K562 (cell line): ENCODE measurements around the gene EWSR1. TPM values are rescaled to one million over a fixed set of nuclear protein-coding genes. Genes with fewer than 3 reads are reported as not detected.
A peak's percentile ranks its signal among the peaks of the same experiment; 100 is the strongest.

Experiments
- ATAC-seq: fragments of 200-7000 bp; cut with Tn5 transposase; 3 replicates; pipeline ENCODE4 v1.9.1; 2020; ENCODE audit warnings: moderate library complexity
- BruUV-seq: library from RNA; stranded (reverse); fragments of 400-500 nt; replicated peaks from 2 replicates; lab custom pipeline; 2021; lab: Mats Ljungman, UMichigan
- CTCF ChIA-PET: fragments of 300-600 bp; formaldehyde crosslinking; extraction: SDS; loops from one replicate; lab custom pipeline; 2021; ENCODE audit warnings: low intra/inter-chr PET ratio; lab: Yijun Ruan, JAX
- POLR2A ChIA-PET: fragments of 300-600, 350-650 bp; sonication (Branson Sonifier 250); formaldehyde crosslinking; extraction: SDS; loops from one replicate; lab custom pipeline; 2021; ENCODE audit warnings: antibody characterized with exemption, inconsistent platforms; lab: Yijun Ruan, JAX
- DNase-seq, 4 experiments: peaks; one replicate each; pipeline versions ENCODE4 v3.0.0 to v3.0.0-alpha.2; 2011 to 2018; ENCODE audit warnings: low spot score in 3 of 4, mixed read lengths in 3 of 4; ENCODE audit errors: extremely low read depth in 1 of 4
- FAIRE-seq: peaks from 2 replicates; lab custom pipeline; 2011; peaks lifted over from hg19 to GRCh38; lab: Jason Lieb, UNC
- H2AFZ ChIP-seq: 2 replicates; pipeline ENCODE4 v1.6.0; 2011; ENCODE audit warnings: low read depth, low read length, control low read depth, inconsistent platforms
- H3K27ac ChIP-seq: fragments of 200-600 bp; 3 replicates; pipeline ENCODE4 v1.8.0; 2011; ENCODE audit warnings: low read depth, mild to moderate bottlenecking, control low read depth, inconsistent platforms, low read length, moderate library complexity, mixed read lengths; ENCODE audit errors: extremely low read depth
- H3K27me3 ChIP-seq, 2 experiments: fragments of 300-600 bp in 1 of 2; 2 replicates in 1 of 2; 3 replicates in 1 of 2; pipeline versions ENCODE4 v1.6.0 to v1.8.0; 2011; ENCODE audit warnings: inconsistent platforms in 2 of 2, low read length in 2 of 2, mild to moderate bottlenecking in 1 of 2, mixed read lengths in 1 of 2, moderate library complexity in 1 of 2; ENCODE audit not compliant: control insufficient read depth in 2 of 2, insufficient read depth in 2 of 2
- H3K36me3 ChIP-seq: fragments of 300-600 bp; 3 replicates; pipeline ENCODE4 v1.8.0; 2011; ENCODE audit warnings: mild to moderate bottlenecking, low read length, inconsistent platforms; ENCODE audit not compliant: control insufficient read depth, insufficient read depth
- H3K4me1 ChIP-seq, 2 experiments: fragments of 200-600 bp in 1 of 2; replicated peaks in 1 of 2; 2 replicates in 1 of 2; 3 replicates in 1 of 2; pipeline versions ENCODE4 v1.5.1 to v1.8.0; 2011; ENCODE audit warnings: inconsistent platforms in 2 of 2, low read length in 2 of 2, mild to moderate bottlenecking in 1 of 2, mixed read lengths in 1 of 2, moderate library complexity in 1 of 2; ENCODE audit not compliant: control insufficient read depth in 2 of 2, insufficient read depth in 2 of 2
- H3K4me2 ChIP-seq: 2 replicates; pipeline ENCODE4 v1.6.1; 2011; ENCODE audit warnings: low read length, control low read depth, inconsistent platforms, mixed read lengths; ENCODE audit not compliant: insufficient read depth
- H3K4me3 ChIP-seq: fragments of 200-600 bp; sonication (generic), shearing (Covaris generic); 2 replicates; pipeline ENCODE4 v1.5.1; 2016; ENCODE audit warnings: control low read depth, inconsistent platforms
- H3K79me2 ChIP-seq: fragments of 200-600 bp; 3 replicates; pipeline ENCODE4 v1.8.0; 2011; ENCODE audit warnings: low read length, inconsistent platforms; ENCODE audit not compliant: control insufficient read depth, insufficient read depth
- H3K9ac ChIP-seq, 2 experiments: 2 replicates each; pipeline versions ENCODE4 v1.6.0 to v1.6.1; 2011; ENCODE audit warnings: low read depth in 2 of 2, low read length in 2 of 2, control low read depth in 1 of 2, inconsistent platforms in 1 of 2, mild to moderate bottlenecking in 1 of 2, mixed read lengths in 1 of 2; ENCODE audit not compliant: insufficient read depth in 1 of 2
- H3K9me1 ChIP-seq: one replicate; pipeline ENCODE4 v1.6.0; 2011; ENCODE audit warnings: inconsistent platforms, mild to moderate bottlenecking, low read length, moderate library complexity; ENCODE audit not compliant: control insufficient read depth, insufficient read depth
- H3K9me3 ChIP-seq: replicated peaks from 2 replicates; pipeline ENCODE4 v1.5.1; 2011; ENCODE audit warnings: low read depth, low read length, inconsistent platforms; ENCODE audit not compliant: control insufficient read depth, insufficient read depth
- H4K20me1 ChIP-seq: replicated peaks from 2 replicates; pipeline ENCODE4 v1.6.1; 2011; ENCODE audit warnings: low read length, inconsistent platforms, mixed read lengths; ENCODE audit not compliant: control insufficient read depth, insufficient read depth
- HNRNPL ChIP-seq: fragments of 200-400 bp; formaldehyde crosslinking; IDR thresholded peaks from 2 replicates; pipeline ENCODE4 v1.6.1; 2017; ENCODE audit warnings: low read depth, mild to moderate bottlenecking, low read length
- NR2C2 ChIP-seq, 2 experiments: fragments of 200-800 bp in 1 of 2; sonication (Bioruptor generic) in 1 of 2; sonication (generic) in 1 of 2; formaldehyde crosslinking in 1 of 2; IDR thresholded peaks; 2 replicates each; pipeline versions ENCODE4 v1.6.1 to v1.8.0; 2016 to 2022; ENCODE audit warnings: mild to moderate bottlenecking in 1 of 2, missing compliant biosample characterization in 1 of 2, missing genetic modification characterization in 1 of 2, missing genetic modification reagents in 1 of 2
- POLR2G ChIP-seq: fragments of 200-400 bp; formaldehyde crosslinking; IDR thresholded peaks from 2 replicates; pipeline ENCODE4 v1.6.1; 2017; ENCODE audit warnings: low read depth, mild to moderate bottlenecking, antibody characterized with exemption, low read length, moderate library complexity
- RBFOX2 ChIP-seq: fragments of 200-400 bp; formaldehyde crosslinking; IDR thresholded peaks from 2 replicates; pipeline ENCODE4 v1.6.1; 2017; ENCODE audit warnings: low read depth, mild to moderate bottlenecking, low read length, moderate library complexity
- RBM39 ChIP-seq: fragments of 200-400 bp; formaldehyde crosslinking; optimal IDR thresholded peaks from 2 replicates; pipeline ENCODE3; 2018; ENCODE audit warnings: low read depth, low read length
- ZNF436 ChIP-seq: fragments of 250-450, 450-650 bp; sonication (Bioruptor Pico); formaldehyde crosslinking; IDR thresholded peaks from 2 replicates; pipeline ENCODE4 v1.7.0; 2020; ENCODE audit warnings: mild to moderate bottlenecking
- WGBS: fragments of 100-300 bp; shearing (Covaris generic); methylation state at CpG from one replicate; pipeline ENCODE4 v1.1.6; 2016; ENCODE audit warnings: low coverage, mixed read lengths; ENCODE audit not compliant: insufficient coverage; ENCODE audit errors: missing lambda C conversion rate; 5-methylcytosine and 5-hydroxymethylcytosine counted together
- in situ Hi-C: fragments of 300-500 bp; cut with MboI; formaldehyde crosslinking; loops from 4 replicates; pipeline ENCODE4 v1.15.0; 2018; ENCODE audit warnings: inconsistent platforms, mixed read lengths
- intact Hi-C: fragments of 100-400 bp; cut with micrococcal nuclease; formaldehyde crosslinking; loops from 2 replicates; pipeline ENCODE4 v1.14.2; 2022
- polyA plus RNA-seq, 8 experiments: library from polyadenylated mRNA; depleted of rRNA in 4 of 8; stranded (reverse) in 5 of 8; unstranded in 3 of 8; fragments of >200 nt; fragmentation: Nextera tagmentation in 2 of 8; fragmentation: Illumina TruSeq in 1 of 8; extraction: Ambion mirVana in 2 of 8; extraction: Trizol in 1 of 8; gene quantifications; 2 replicates each; pipeline versions ENCODE4 v1.2.1 to v1.2.3, GENCODE V29; 2011 to 2014; ENCODE audit warnings: inconsistent platforms in 1 of 8, missing spikeins in 1 of 8
- total RNA-seq, 7 experiments: library from RNA; depleted of rRNA in 6 of 7; stranded (reverse); fragments of >200 nt in 6 of 7; fragmentation: Illumina TruSeq in 2 of 7; extraction: Trizol in 2 of 7; gene quantifications; 2 replicates each; pipeline versions ENCODE4 v1.2.1 to v1.2.3, GENCODE V29; 2011 to 2021; ENCODE audit warnings: low replicate concordance in 1 of 7

The EWSR1 gene
- total and polyA plus RNA-seq, 9 of the 15 experiments (the other 6 are each of a cell fraction or from before 2014, with no cell fraction given) = 83.3 to 450 (median 239) TPM

DNA sequence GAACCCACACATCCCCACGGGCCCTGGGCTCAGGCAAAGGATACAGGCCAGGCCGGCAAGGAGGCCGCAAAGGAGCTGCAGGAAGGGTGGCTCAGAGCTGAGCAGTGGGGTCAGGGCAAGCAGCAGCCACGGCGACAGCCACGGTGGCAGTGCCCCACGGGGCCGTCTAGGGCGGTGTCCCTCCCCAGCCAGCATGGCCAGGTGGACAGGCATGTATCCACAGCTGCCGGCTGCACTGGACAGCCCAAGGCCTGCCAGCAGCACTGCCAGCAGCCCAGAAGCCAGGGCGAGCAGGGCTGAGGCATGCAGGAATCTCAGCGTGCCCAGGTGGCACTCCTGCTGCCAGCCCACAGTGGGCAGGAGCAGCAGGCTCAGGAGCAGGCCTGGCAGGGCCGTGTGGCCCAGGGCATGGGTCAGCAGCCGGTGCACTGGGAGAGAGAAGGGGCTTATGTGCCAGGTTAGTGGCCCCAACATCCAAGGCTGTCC is 4.2 kb upstream of the EWSR1 start:
- intact Hi-C loops = loop anchor here (10.0 kb wide), 1 partner anchor 379 kb away; the partner anchor contains the start of gene ZNRF3
- in situ Hi-C loops = no loop called here
- Histone ChIP-seq H3K4me3 (no peak overlapping the region), H3K27me3 (no peaks in the 10 kb centered on the region), H3K4me2 (no peak overlapping the region), H3K4me1 (peaks cover 6 to 41% of the 10 kb centered on the region in 2 experiments; a peak in 4 of 5 replicates), H2AFZ (no peak overlapping the region), H3K9me1 (no peaks in the 10 kb centered on the region), H3K9ac (no peak overlapping the region), H3K27ac (no peak overlapping the region), H3K79me2 (peaks cover 33% of the 10 kb centered on the region), H4K20me1 (peaks cover 3% of the 10 kb centered on the region; the same call in 1 of the 2 replicates), H3K9me3 (no peaks in the 10 kb centered on the region), H3K36me3 (peaks cover 37% of the 10 kb centered on the region)
- BruUV-seq = no TSS peak
- CTCF ChIA-PET = no interaction called here
- FAIRE-seq = no peak
- POLR2A ChIA-PET = interaction anchor here (0.6 kb wide), 1 partner anchor 44 kb away, joined by 3 read pairs; no protein-coding TSS in a partner anchor
- DNase-seq = no peak
- 96% methylated on average over 8 of the region's 14 CpGs for WGBS
- TF ChIP-seq RBFOX2 (peak; percentile 65), ZNF436 (CRISPR knock-in tag) (no peak), RBM39 (no peak), POLR2G (peak; percentile 54), HNRNPL (peak; percentile 53; the same call in 1 of the 2 replicates)
- no peak for ATAC-seq

DNA sequence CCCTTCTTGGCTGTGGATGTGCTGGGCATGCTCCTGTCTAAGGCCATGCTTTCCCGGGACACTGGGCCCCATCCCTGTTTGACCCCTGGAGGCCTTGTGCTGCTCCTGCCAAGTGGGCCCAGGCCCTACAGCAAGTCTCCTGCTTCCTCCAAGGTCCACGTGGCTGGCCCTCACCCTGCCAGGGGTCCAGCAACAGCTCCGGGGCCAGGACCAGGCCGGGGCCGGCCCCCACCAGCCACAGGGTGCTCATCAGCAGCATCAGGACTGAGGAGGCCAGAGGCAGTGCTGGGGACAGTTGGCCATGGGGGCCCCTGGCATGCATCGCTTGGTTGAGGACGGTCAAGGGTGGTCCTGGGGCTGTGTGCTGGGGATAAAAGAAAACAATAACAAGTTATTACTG is 2.8 kb upstream of the EWSR1 start:
- DNase-seq = no peak
- in situ Hi-C loops = no loop called here
- no peaks in the 10 kb centered on the region for H3K27me3 ChIP-seq
- TF ChIP-seq POLR2G = peak; percentile 42
- TF ChIP-seq NR2C2 (CRISPR knock-in tag; IDR thresholded peaks at IDR 0.05) = no peak
- no peak for TF ChIP-seq NR2C2 (tag; IDR thresholded peaks at IDR 0.05)
- TF ChIP-seq RBFOX2 = peak; percentile 57
- TF ChIP-seq, all 486 proteins: peak for 2
- no peaks in the 10 kb centered on the region for H3K9me1 ChIP-seq
- FAIRE-seq = no peak
- CTCF ChIA-PET = no interaction called here
- 95% methylated on average over 6 of the region's 7 CpGs for WGBS
- no peak overlapping the region for H3K4me3 ChIP-seq
- peaks cover 19 to 30% of the 10 kb centered on the region in 2 experiments; a peak in 4 of 5 replicates for H3K4me1 ChIP-seq
- H3K79me2 ChIP-seq = peaks cover 48% of the 10 kb centered on the region
- no peaks in the 10 kb centered on the region for H3K9me3 ChIP-seq
- H3K9ac ChIP-seq = no peak overlapping the region
- H3K27ac ChIP-seq = no peak overlapping the region
- POLR2A ChIA-PET = interaction anchor here (1.5 kb wide), 1 partner anchor 10 kb away, joined by 3 read pairs; no protein-coding TSS in a partner anchor
- H2AFZ ChIP-seq = no peak overlapping the region
- ATAC-seq = no peak
- no TSS peak for BruUV-seq
- intact Hi-C loops = loop anchor here (10.0 kb wide), 1 partner anchor 381 kb away; the partner anchor contains the start of gene ZNRF3
- no peak overlapping the region for H3K4me2 ChIP-seq
- H3K36me3 ChIP-seq = peaks cover 45% of the 10 kb centered on the region
- peaks cover 18% of the 10 kb centered on the region for H4K20me1 ChIP-seq
